Bone marrow (tissue), 2 donors: ENCODE results near the gene TPMT.
"Not testable (repeated sequence)": the region's sequence is repeated elsewhere in the genome, so short reads cannot be mapped to it uniquely, and the experiment has no call there.

Source experiments
- DNase-seq, 2 donors: peaks; one replicate each; lab custom pipeline; 2025; lab: John Stamatoyannopoulos, UW

The TPMT gene

GRCh38 chr6:18154507-18155149 is at the start of gene TPMT:
Gene TPMT (minus strand): TSS chr6:18155077. CDS start chr6:18149127, 5,950 bp downstream.
- DNase-seq, result no peak

GRCh38 chr6:18203786-18204185 is 48.9 kb upstream of the TPMT start:
- no peak for DNase-seq

DNA sequence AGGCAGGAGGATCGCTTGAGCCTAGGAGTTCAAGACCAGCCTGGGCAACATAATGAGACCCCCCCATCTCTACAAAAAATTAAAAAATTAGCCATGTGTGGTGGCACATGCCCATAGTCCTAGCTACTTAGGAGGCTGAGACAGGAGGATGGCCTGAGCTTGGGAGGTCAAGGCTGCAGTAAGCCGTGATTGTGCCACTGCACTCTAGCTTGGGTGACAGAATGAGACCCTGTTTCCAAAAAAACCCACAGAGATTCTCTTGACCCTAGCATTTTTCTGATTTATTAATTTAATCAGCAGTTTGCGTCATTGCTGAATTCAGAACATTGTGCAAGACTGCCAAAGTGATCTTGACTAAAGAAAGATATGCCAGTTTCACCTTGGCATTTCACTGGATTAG is 37.1 kb upstream of the TPMT start:
- no peak for DNase-seq

DNA sequence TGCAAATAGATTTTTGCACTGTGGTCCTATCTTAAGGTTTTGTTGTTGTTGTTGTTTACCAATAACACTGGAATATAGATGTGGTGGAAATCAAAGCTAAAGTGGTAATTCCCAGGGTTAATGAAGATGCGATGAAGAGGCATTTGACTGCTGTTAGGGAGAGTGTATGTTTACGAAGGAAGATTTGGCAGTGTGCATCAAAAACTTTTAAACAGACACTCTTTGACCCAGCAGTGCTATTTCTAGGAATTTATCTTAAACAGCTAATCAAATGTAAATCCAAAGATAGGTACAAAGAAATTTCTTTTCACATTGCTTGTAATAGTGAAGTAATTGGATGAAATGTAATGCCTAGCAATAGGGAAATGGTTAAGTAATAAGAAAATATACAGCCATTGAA is 34.3 kb upstream of the TPMT start:
- DNase-seq, result no peak

DNA sequence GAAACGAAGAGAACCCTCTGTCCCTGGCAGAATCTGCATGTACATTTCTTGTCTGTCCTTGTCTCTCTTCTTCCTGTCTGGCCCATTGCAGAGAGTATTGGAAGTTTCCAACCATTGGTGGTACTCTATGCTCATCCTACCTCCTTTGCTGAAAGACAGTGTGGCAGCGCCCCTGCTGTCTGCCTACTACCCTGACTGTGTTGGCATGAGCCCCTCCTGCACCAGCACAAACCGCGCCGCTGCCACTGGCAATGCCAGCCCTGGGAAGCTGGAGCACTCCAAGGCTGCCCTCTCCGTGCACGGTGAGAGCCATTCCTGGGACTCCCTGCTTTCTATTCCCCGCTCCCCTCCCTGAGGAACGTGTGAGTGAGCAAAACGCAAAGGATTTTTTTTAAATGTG is 32.8 kb upstream of the TPMT start:
- DNase-seq, result no peak

DNA sequence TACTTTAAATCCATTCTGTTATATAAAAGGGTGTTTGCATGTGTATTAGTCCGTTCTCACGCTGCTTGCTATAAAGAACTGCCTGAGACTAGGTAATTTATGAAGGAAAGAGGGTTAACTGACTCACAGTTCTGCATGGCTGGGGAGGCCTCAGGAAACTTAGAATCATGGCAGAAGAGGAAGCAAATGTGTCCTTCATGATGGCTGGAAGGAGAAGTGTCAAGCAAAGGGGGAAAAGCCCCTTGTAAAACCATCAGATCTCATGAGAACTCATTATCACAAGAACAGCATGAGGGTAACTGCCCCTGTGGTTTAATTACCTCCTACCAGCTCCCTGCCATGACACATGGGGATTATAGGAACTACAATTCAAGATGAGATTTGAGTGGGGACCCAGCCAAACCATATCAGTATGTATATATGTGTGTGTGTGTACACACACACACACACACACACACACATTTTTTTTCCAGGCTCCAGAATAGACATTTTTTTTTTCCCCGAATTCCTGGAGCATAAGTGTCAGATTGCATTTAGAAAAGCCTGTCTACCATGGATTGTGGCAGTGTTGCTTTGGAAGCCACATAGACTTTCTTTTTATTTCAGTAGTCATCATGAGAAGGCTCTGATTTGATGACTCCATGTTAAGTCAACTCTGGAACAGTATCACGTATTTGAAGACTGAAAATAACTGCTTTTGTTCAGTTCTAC is 31.8 kb upstream of the TPMT start:
- DNase-seq, result peak in 1 of 2 donors; percentile 86

GRCh38 chr6:18186033-18186432 is 31.2 kb upstream of the TPMT start:
- no peak for DNase-seq

GRCh38 chr6:18185624-18186023 is 30.7 kb upstream of the TPMT start:
- DNase-seq, result no peak

DNA sequence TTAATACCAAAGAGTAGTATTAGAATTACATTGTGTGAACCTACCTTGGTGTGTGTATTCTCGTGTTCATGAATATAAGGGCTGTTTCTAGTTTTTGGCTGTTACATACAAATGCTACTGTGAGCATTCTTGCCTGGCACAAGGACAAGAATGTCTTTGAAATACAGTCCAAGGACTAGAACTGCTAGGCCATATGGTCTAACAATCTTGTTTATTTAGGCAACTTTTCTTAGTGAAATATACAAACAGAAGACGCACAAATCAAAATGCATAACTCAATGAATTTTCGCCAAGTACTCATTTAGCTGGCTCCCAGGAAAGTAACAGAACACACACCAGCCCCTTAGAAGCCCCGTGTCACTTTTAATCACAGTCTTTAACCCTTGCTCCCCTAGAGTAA is 28.9 kb upstream of the TPMT start:
- no peak for DNase-seq

DNA sequence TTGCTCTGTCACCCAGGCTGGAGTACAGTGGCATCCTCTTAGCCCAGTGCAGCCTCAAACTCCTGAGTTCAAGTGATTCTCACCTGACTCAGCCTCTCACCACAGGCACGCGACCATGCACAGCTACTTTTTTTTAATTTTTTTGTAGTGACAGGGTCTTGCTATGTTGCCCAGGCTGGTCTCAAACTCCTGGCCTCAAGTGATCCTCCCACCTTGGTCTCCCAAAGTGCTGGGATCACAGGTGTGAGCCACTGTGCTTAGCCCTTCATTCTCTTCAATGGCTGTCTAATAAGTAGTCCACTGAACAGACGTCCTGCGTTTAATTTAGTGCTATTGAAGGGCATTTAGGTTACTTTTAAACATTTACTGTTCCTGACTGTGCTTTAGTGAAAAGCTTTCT is 27.7 kb upstream of the TPMT start:
- DNase-seq, result no peak

DNA sequence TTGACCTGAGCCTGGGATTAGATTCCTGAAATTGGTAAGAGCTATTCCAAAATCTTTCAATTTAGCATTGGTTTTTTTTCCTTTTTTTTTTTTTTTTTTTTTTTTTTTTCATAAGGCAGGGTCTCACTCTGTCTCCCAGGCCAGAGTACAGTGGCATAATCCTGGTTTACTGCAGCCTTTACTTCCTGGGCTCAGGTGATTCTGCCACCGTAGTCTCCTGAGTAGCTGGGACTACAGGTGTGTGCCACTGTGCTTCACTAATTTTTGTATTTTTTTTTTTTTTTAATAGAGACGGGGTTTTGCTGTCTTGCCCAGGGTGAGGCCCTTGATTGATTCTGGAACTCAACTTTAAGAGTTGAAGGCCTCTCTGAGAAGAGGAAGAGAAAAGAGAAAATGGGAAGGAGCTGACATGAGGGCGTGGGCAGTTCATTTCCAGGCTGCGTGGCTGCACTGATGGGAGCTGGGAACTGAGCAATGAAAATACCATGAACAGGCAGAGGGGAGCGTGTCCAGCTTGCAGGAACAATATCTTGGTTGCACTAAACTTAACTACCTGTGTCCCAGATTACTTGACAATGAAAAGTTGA is 25.0 kb upstream of the TPMT start:
- no peak for DNase-seq

DNA sequence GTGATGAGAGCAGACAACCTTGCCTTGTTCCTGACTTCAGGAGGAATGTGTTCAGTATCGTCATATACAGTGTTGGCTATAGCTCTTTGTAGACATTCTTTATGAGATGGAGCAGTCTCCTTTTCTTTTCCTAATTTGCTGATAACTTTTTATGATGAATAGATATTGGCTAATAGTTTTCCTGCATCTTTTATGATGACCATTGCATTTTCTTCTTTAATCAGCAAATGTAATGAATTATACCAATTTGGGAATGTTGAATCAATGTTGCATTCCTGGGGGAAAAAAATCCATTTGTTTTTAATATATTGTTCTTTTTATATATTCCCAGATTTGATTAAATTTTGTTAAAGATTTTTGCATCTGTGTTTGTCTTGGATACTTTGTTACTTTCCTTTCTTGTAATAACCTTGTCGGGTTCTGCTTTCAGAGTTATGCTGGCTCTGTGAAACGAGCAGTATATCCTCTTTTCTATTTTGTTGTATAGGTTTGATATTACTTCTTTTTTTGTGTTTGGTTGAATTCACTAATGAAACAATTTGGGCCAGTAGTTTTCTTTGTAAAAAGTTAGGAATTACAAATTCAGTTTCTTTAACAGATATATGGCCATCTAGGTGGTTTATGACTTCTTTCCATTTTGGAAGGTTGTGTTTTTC is 24.2 kb upstream of the TPMT start:
- no peak for DNase-seq

- no peak for DNase-seq
Measured at GRCh38 chr6:18177286-18177965, 22.5 kb upstream of the TPMT start.

GRCh38 chr6:18176198-18176597 is 21.3 kb upstream of the TPMT start:
- DNase-seq, result not testable (repeated sequence)

DNA sequence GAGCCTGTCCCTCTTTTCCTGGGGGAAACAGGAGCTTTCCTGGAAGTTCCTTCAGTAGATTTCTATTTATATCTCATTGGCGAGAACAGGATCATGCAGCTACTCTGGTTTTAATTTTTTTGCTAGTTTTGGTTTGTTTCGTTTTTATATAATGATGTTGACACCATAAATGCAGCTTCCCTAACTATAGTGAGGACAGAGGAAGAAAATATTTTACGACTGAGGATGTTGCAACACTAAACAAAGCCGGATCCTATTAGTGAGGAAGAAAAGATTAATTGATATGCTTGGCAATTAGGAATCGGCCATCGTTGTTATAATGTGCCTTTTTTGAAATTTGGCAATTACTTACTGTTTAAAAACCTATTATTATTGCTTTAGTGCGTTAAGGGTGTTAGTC is 17.0 kb upstream of the TPMT start:
- DNase-seq, result no peak

- DNase-seq, result no peak
Measured at GRCh38 chr6:18168264-18168663, 13.4 kb upstream of the TPMT start.

DNA sequence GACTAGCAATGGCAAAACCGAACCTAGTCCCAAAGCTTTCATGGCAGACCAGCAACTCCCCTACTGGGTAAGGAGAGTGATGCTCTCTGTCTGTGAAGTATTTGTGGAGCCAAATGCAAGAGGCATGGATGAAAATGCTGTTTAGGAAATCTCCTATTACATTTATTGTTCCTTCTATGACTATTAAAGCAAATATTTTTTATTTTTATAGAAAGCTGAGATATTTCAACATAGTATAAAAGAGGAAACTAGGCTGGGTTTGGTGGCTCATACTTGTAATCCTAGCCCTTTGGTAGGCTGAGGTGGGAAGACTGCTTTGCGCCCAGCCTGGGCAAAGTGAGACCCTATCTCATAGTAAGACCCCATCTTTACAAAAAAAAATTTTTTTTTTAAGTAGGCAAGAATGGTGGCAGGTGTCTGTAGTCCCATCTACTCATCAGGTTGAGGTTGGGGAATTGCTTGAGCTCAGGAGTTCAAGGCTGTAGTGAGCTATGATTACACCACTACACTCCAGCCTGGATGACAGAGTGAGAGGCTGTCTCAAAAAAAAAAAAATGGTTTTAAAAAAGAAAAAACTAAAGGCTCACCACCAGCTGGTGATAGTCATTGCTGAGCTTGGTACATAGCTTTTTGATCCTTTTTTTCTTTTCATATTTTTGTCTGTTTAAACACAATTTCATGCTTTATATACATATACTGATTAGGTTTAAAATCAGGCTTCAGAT is 11.6 kb upstream of the TPMT start:
- DNase-seq, result no peak

DNA sequence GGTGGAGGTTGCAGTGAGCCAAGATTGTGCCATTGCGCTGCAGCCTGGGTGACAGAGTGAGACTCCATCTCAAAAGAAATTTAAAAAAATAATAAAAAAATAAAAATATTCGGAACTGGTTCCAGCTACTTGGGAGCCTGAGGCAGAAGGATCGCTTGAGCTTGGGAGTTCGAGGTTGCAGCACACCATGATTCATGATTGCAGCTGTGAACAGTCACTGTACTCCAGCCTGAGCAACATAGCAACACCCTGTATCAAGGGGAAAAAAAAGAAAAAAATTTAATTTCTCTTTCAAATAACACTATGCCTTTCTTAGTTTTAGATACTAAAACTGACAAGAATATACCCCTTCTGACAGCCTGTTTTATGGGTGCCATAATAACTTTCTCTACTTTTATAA is 10.9 kb upstream of the TPMT start:
- DNase-seq, result no peak

DNA sequence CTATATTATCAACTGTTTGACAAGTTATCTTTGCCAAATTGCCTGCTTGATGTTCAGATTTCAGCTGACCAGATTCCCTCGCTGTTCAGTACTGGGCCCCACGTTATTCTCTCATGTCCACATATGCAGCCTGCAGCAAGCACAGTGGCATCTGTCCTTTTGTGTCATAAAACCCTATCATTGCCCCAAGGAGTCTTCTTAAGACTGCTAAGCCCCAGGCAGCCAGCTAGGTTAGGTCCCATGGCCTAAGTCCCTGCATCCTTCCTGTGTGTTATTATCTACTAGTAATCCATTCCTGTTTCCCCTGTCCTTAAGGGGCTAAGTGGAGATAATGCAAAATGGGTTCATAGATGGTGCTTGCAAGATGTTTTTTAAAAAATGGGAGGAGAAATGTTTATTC is 7.5 kb upstream of the TPMT start:
- DNase-seq, result no peak

DNA sequence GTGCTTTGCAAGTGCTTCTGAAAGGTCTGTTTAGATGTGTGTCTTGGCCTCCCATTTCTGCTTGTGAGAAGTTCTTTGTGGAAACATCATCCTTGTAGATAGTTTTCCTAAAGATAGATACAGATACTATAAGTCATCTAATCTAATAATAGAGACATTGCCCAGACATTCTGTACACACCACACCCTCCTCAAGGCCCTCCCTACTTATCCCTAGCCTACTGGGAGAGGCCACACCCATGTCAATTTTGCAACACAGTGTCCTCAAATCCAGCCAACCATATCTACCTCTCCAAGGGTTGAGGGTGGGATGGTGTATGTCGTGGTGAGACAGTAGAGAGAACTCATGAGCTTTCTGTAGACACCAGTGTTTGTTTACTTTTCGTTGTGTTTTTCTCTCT is 6.6 kb upstream of the TPMT start:
- DNase-seq, result no peak

DNA sequence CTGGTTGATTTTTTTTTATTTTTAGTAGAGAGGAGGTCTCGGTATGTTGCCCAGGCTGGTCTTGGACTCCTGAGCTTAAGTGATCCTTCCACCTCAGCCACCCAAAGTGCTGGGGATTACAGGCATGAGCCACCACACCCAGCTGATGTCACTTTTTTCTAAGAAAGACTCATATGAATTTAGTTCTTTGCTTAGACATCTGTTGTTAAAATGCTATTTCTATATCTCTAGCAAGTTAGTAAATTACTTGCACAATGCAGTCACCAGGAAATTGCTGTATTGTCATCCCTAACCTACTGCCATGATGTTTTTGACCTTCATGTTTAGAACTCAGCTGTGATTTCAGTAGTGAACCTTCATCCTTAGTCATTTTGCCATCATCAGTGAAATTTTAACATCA is 6.0 kb upstream of the TPMT start:
- no peak for DNase-seq
